Neutrophil (primary cell): ENCODE data around the gene RELB.

ENCODE experiments used
- H3K27ac ChIP-seq: fragments of 200-600 bp; sonication (generic); 2 replicates; pipeline ENCODE4 v1.5.1; 2016; ENCODE audit warnings: mild to moderate bottlenecking, moderate library complexity
- H3K27me3 ChIP-seq: fragments of 200-600 bp; sonication (generic); 2 replicates; pipeline ENCODE4 v1.6.0; 2016; ENCODE audit warnings: mild to moderate bottlenecking
- H3K36me3 ChIP-seq: fragments of 200-600 bp; sonication (generic); 2 replicates; pipeline ENCODE4 v1.5.1; 2017
- H3K4me1 ChIP-seq, 2 experiments: fragments of 200-600 bp in 1 of 2; sonication (generic) in 1 of 2; 1 replicate in 1 of 2; 2 replicates in 1 of 2; pipeline versions ENCODE4 v1.5.1 to v1.6.1; 2013 to 2016; ENCODE audit warnings: low read depth in 1 of 2, low read length in 1 of 2, mild to moderate bottlenecking in 1 of 2, moderate library complexity in 1 of 2; ENCODE audit not compliant: control insufficient read depth in 1 of 2, insufficient read depth in 1 of 2
- H3K4me3 ChIP-seq, 2 experiments: fragments of 200-600 bp in 1 of 2; sonication (generic) in 1 of 2; 1 replicate in 1 of 2; 2 replicates in 1 of 2; pipeline ENCODE4 v1.5.1; 2013 to 2016; ENCODE audit warnings: low read depth in 1 of 2, low read length in 1 of 2, mild to moderate bottlenecking in 1 of 2, moderate library complexity in 1 of 2
- H3K9me3 ChIP-seq: fragments of 200-600 bp; sonication (generic); 2 replicates; pipeline ENCODE4 v1.5.1; 2016
- TF ChIP-seq, protein P1 (sequence below): fragments of 200-600 bp; sonication (generic); IDR thresholded peaks from 2 replicates; pipeline ENCODE4 v1.5.1; 2016; ENCODE audit warnings: antibody characterized with exemption

RELB gene

DNA sequence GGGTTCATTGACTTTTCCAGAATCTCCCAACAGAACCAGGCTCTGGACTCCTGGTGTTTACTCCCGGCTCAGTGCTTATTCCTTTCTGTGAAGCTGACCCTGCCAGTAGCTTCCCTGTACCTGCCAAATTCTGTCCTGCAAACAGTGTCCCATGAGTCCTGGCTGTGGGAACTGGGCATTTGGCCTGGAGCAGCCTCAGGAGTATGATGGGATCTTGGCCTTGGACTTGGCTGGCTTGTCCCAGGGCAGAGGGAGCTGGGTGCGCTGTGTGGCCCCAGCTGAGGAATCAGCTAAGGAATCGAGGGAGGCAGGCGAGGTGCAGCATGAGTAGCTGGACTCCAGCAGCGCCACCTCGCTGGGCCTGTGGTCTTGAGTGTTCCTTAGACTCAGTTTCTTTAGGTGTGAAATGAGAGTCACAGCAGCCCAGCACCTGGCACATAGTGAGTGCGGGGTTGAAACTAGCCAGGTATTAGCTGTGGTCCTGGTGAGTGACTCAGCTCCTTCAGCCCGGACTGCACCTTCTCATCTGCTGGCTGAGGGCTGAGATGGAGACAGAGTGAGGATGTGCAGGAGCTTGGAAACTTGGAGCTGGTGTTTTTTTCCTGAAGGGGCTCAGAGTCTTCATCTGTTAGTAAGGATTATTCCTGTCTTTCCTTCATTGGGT, 47.9 kb downstream of the RELB start:
- H3K27ac ChIP-seq = peak overlapping the region; percentile 89

DNA sequence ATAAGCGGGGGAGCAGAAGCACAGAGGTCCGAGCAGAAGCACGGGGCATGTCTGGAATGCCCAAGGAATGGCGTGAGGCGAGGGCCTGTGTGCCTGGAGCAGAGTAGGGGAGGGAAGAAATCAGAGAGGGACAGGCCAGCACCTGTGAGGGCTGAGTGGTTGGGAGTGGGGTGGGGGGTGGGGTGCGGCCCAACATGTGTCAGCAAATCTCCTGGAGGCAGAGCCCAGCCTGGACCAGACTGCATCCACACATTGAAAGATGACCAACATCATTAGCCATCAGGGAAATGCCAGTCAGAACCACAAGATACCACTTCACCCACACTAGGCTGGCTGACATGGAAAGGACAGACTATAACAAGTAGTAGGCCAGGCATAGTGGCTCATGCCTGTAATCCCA, 48.8 kb downstream of the RELB start:
- H3K27me3 ChIP-seq = no peaks in the 10 kb centered on the region
- peaks cover 53% of the 10 kb centered on the region for H3K36me3 ChIP-seq
- no peaks in the 10 kb centered on the region for H3K9me3 ChIP-seq
- peaks cover 21 to 23% of the 10 kb centered on the region in 2 experiments for H3K4me1 ChIP-seq
- TF ChIP-seq, protein P1, sequence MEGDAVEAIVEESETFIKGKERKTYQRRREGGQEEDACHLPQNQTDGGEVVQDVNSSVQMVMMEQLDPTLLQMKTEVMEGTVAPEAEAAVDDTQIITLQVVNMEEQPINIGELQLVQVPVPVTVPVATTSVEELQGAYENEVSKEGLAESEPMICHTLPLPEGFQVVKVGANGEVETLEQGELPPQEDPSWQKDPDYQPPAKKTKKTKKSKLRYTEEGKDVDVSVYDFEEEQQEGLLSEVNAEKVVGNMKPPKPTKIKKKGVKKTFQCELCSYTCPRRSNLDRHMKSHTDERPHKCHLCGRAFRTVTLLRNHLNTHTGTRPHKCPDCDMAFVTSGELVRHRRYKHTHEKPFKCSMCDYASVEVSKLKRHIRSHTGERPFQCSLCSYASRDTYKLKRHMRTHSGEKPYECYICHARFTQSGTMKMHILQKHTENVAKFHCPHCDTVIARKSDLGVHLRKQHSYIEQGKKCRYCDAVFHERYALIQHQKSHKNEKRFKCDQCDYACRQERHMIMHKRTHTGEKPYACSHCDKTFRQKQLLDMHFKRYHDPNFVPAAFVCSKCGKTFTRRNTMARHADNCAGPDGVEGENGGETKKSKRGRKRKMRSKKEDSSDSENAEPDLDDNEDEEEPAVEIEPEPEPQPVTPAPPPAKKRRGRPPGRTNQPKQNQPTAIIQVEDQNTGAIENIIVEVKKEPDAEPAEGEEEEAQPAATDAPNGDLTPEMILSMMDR = no peak
- no peak overlapping the region for H3K4me3 ChIP-seq
- H3K27ac ChIP-seq = no peak overlapping the region

More for the DNA sequence above, 47.9 kb downstream of the RELB start:
- TF ChIP-seq, protein P1 = no peak
- no peak overlapping the region for H3K4me3 ChIP-seq
- H3K4me1 ChIP-seq = peaks cover 21 to 24% of the 10 kb centered on the region in 2 experiments
- H3K27me3 ChIP-seq = no peaks in the 10 kb centered on the region
- no peaks in the 10 kb centered on the region for H3K9me3 ChIP-seq
- peaks cover 53% of the 10 kb centered on the region for H3K36me3 ChIP-seq

GRCh38 chr19:45051929-45052579, 50.8 kb downstream of the RELB start:
- no peak overlapping the region for H3K4me3 ChIP-seq
- H3K27me3 ChIP-seq = no peaks in the 10 kb centered on the region
- H3K9me3 ChIP-seq = no peaks in the 10 kb centered on the region
- peaks cover 57% of the 10 kb centered on the region for H3K36me3 ChIP-seq
- TF ChIP-seq, protein P1 = no peak
- no peak overlapping the region for H3K27ac ChIP-seq
- H3K4me1 ChIP-seq = peaks cover 13% of the 10 kb centered on the region in 2 experiments

DNA sequence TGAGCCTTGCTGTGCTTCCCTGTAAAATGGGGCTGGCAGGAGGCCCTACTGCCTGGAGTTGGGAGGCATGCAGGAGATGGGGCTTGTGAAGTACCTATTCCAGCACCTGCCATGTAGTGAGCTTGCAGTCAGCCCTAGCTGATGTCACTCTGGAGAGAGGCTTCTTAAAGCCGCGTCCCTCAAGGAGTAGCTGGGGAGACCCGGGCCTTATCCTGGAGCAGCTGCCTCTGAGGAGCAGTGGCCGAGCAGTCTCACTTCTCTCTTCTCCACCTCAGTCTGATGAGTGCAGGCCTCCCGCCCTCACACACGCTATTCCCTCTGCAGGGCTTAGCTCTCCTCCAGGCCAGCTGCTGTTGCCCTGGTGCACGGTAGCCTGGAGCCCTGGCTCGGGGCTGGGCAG, 55.6 kb downstream of the RELB start:
- H3K4me3 ChIP-seq = no peak overlapping the region
- H3K36me3 ChIP-seq = peaks cover 100% of the 10 kb centered on the region
- TF ChIP-seq, protein P1 = no peak
- H3K4me1 ChIP-seq = no peaks in the 10 kb centered on the region
- H3K9me3 ChIP-seq = no peaks in the 10 kb centered on the region
- no peak overlapping the region for H3K27ac ChIP-seq
- no peaks in the 10 kb centered on the region for H3K27me3 ChIP-seq

- H3K27ac ChIP-seq = no peak overlapping the region
- H3K4me3 ChIP-seq = no peak overlapping the region
- no peaks in the 10 kb centered on the region for H3K4me1 ChIP-seq
- TF ChIP-seq, protein P1 = no peak
- H3K27me3 ChIP-seq = no peaks in the 10 kb centered on the region
- H3K9me3 ChIP-seq = no peaks in the 10 kb centered on the region
- peaks cover 100% of the 10 kb centered on the region for H3K36me3 ChIP-seq
Measured at GRCh38 chr19:45057444-45057843, 56.2 kb downstream of the RELB start.
